GM12872 (cell line): Measurements from ENCODE around the gene KLF7.

Source experiments
- CTCF ChIP-seq: IDR thresholded peaks from 3 replicates; pipeline ENCODE4 v1.5.1; 2011; ENCODE audit warnings: low read depth, mild to moderate bottlenecking, low read length, moderate library complexity; ENCODE audit not compliant: insufficient read depth

The KLF7 gene

GRCh38 chr2:207082619-207083018 is 83.1 kb downstream of the KLF7 start:
- no peak for TF ChIP-seq CTCF

- no peak for TF ChIP-seq CTCF
Observed at GRCh38 chr2:207078186-207078798, 87.5 kb downstream of the KLF7 start.

GRCh38 chr2:207077266-207077665 is 88.5 kb downstream of the KLF7 start:
- TF ChIP-seq CTCF: no peak

GRCh38 chr2:207075456-207075855 is 90.3 kb downstream of the KLF7 start:
- no peak for TF ChIP-seq CTCF

GRCh38 chr2:207073801-207074678 is 91.7 kb downstream of the KLF7 start:
- no peak for TF ChIP-seq CTCF

GRCh38 chr2:207073412-207073800 is 92.3 kb downstream of the KLF7 start:
- no peak for TF ChIP-seq CTCF

GRCh38 chr2:207072571-207072970 is 93.2 kb downstream of the KLF7 start:
- no peak for TF ChIP-seq CTCF
